Measurements from ENCODE around the gene IDUA.
"Not testable (repeated sequence)": the region's sequence is repeated elsewhere in the genome, so short reads cannot be mapped to it uniquely, and the experiment has no call there.

IDUA gene

GRCh38 chr4:987624-988513, 1.0 kb downstream of the IDUA start:
- DNase-seq = no peak

GRCh38 chr4:988726-989721, 2.2 kb downstream of the IDUA start:
- no peak for DNase-seq

- DNase-seq = no peak
These were observed 3.1 kb downstream of the IDUA start for GRCh38 chr4:989722-990471.

GRCh38 chr4:990746-991367, 4.0 kb downstream of the IDUA start:
- no peak for DNase-seq

GRCh38 chr4:991451-992296, 4.8 kb downstream of the IDUA start:
- no peak for DNase-seq

- DNase-seq = no peak
These were observed 5.7 kb downstream of the IDUA start for GRCh38 chr4:992297-993110.

- no peak for DNase-seq
These were observed 6.5 kb downstream of the IDUA start, which contains the start of gene SLC26A1 for GRCh38 chr4:993111-994029. Gene SLC26A1 (minus strand): TSS chr4:993404. CDS start chr4:991703, 1,701 bp downstream.

- DNase-seq = no peak
These were observed 8.6 kb downstream of the IDUA start for GRCh38 chr4:995311-996026.

- no peak for DNase-seq
These were observed 9.5 kb downstream of the IDUA start for GRCh38 chr4:996030-996996.

- no peak for DNase-seq
These were observed 10.1 kb downstream of the IDUA start for GRCh38 chr4:996997-997374.

- DNase-seq = no peak
These were observed 10.7 kb downstream of the IDUA start for GRCh38 chr4:997375-998071.

- no peak for DNase-seq
These were observed 11.3 kb downstream of the IDUA start for GRCh38 chr4:998096-998691.

- not testable (repeated sequence) for DNase-seq
These were observed 12.5 kb downstream of the IDUA start for GRCh38 chr4:999240-999863.

- no peak for DNase-seq
These were observed 13.1 kb downstream of the IDUA start for GRCh38 chr4:999882-1000425.

- no peak for DNase-seq
These were observed 13.9 kb downstream of the IDUA start for GRCh38 chr4:1000686-1001260.
